ENCODE measurements around the gene BCL6.

DNA sequence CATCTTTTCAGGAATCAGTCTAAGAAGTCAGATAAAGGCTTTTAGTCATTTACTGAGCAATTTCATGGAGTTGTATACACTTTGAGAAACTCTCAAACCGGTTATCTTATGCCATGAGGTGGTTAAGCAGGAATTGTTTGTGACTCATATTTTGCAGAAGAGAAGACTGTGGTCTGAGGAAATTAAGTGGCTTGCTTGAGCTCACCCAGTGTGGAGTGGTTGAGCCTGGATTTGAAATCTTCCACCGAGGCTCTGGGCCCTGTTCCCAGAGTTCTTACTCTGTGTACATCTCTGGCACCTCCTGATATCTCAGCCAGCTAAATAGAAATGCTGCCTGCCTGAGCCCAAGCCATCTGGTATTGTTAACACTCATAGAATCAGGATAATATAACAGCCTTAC lies 37.8 kb upstream of the BCL6 start:
- TF ChIP-seq POLR2AphosphoS5 (IDR thresholded peaks at IDR 0.05; ENCODE audit: low read depth, low read length), result no peak
- no peak for TF ChIP-seq POLR2A (IDR thresholded peaks at IDR 0.05; ENCODE audit: low read depth, low read length)

Data from GM12892 (cell line).